Naive B cell (primary cell): ENCODE measurements around the gene ZIM2. TPM values are rescaled to one million over a fixed set of nuclear protein-coding genes. Genes with fewer than 3 reads are reported as not detected.

ENCODE experiments used
- ATAC-seq, 2 donors: fragments of 150-1000 bp; cut with Tn5 transposase; 2 replicates each; pipeline ENCODE4 v1.10.0; 2021; ENCODE audit warnings: low read depth in 2 of 2, mild to moderate bottlenecking in 2 of 2, moderate library complexity in 2 of 2
- DNase-seq: peaks from one replicate; pipeline ENCODE4 v3.0.0; 2022
- H3K27ac Mint-ChIP-seq, 6 donors: one replicate each; pipeline ENCODE4 v1.8.0; 2020 to 2022; ENCODE audit warnings: mild to moderate bottlenecking in 6 of 6, mixed read lengths in 6 of 6, moderate library complexity in 5 of 6, inconsistent platforms in 2 of 6
- H3K27me3 Mint-ChIP-seq, 3 donors: one replicate each; pipeline ENCODE4 v1.8.0; 2021 to 2022; ENCODE audit warnings: mixed read lengths in 3 of 3, mild to moderate bottlenecking in 1 of 3
- H3K36me3 Mint-ChIP-seq, 2 donors: one replicate each; pipeline ENCODE4 v1.8.0; 2020 to 2022; ENCODE audit warnings: mixed read lengths in 2 of 2, inconsistent platforms in 1 of 2, mild to moderate bottlenecking in 1 of 2
- H3K4me1 Mint-ChIP-seq, 3 donors: one replicate each; pipeline ENCODE4 v1.8.0; 2020 to 2022; ENCODE audit warnings: mixed read lengths in 3 of 3, inconsistent platforms in 1 of 3, mild to moderate bottlenecking in 1 of 3, moderate library complexity in 1 of 3
- H3K4me3 Mint-ChIP-seq, 8 donors: one replicate each; pipeline ENCODE4 v1.8.0; 2020 to 2022; ENCODE audit warnings: mild to moderate bottlenecking in 8 of 8, mixed read lengths in 8 of 8, moderate library complexity in 8 of 8, inconsistent platforms in 2 of 8
- H3K9me3 Mint-ChIP-seq, 7 donors: one replicate each; pipeline ENCODE4 v1.8.0; 2020 to 2022; ENCODE audit warnings: mixed read lengths in 7 of 7, mild to moderate bottlenecking in 5 of 7, inconsistent platforms in 2 of 7, moderate library complexity in 1 of 7
- polyA plus RNA-seq, 6 donors: library from polyadenylated mRNA; unstranded; fragments of 300-500 nt; fragmentation: Illumina TruSeq; gene quantifications; one replicate each; pipeline ENCODE4 v1.2.3, GENCODE V29; 2021; ENCODE audit warnings: low read depth in 6 of 6

The ZIM2 gene
- polyA plus RNA-seq, 6 donors from 2014 or later, result not detected

- Mint-ChIP-seq H3K4me1 (peaks cover 0 to 20% (median 9%) of the 10 kb centered on the region in 3 donors), H3K4me3 (peak overlapping the region in 4 of 8 donors; percentile 17 to 41 (median 32)), H3K27me3 (peaks cover 5 to 39% (median 28%) of the 10 kb centered on the region in 3 donors), H3K36me3 (peaks cover 0 to 30% of the 10 kb centered on the region in 2 donors), H3K9me3 (peaks cover 16 to 55% (median 37%) of the 10 kb centered on the region in 7 donors), H3K27ac (no peak overlapping the region)
- ATAC-seq (no peak), DNase-seq (no peak)
Observed at GRCh38 chr19:56837004-56837403, 3.5 kb downstream of the ZIM2 start.

GRCh38 chr19:56836059-56836458 lies 4.5 kb downstream of the ZIM2 start:
- Mint-ChIP-seq H3K4me1 (peaks cover 0 to 20% (median 9%) of the 10 kb centered on the region in 3 donors), H3K27me3 (peaks cover 4 to 38% (median 25%) of the 10 kb centered on the region in 3 donors), H3K4me3 (peak overlapping the region in 1 of 8 donors; percentile 11), H3K27ac (no peak overlapping the region), H3K9me3 (peaks cover 16 to 48% (median 33%) of the 10 kb centered on the region in 7 donors), H3K36me3 (peaks cover 0 to 28% of the 10 kb centered on the region in 2 donors)
- DNase-seq (no peak), ATAC-seq (no peak)

GRCh38 chr19:56835401-56835800 lies 5.1 kb downstream of the ZIM2 start:
- Mint-ChIP-seq H3K4me3 (no peak overlapping the region), H3K36me3 (peaks cover 0 to 22% of the 10 kb centered on the region in 2 donors), H3K27ac (peak overlapping the region in 2 of 6 donors; percentile 0 to 41), H3K9me3 (peaks cover 14 to 44% (median 30%) of the 10 kb centered on the region in 7 donors), H3K4me1 (peaks cover 0 to 18% (median 9%) of the 10 kb centered on the region in 3 donors), H3K27me3 (peaks cover 0 to 32% (median 20%) of the 10 kb centered on the region in 3 donors)
- ATAC-seq, result no peak
- no peak for DNase-seq

- peak overlapping the region in 2 of 6 donors; percentile 0 to 41 for H3K27ac Mint-ChIP-seq
- H3K36me3 Mint-ChIP-seq, result peaks cover 0 to 22% of the 10 kb centered on the region in 2 donors
- H3K9me3 Mint-ChIP-seq, result peaks cover 14 to 44% (median 30%) of the 10 kb centered on the region in 7 donors
Observed at GRCh38 chr19:56834564-56835375, 5.8 kb downstream of the ZIM2 start.

GRCh38 chr19:56832352-56832928 lies 8.1 kb downstream of the ZIM2 start:
- H3K4me3 Mint-ChIP-seq, result no peak overlapping the region
- peaks cover 0 to 17% of the 10 kb centered on the region in 2 donors for H3K36me3 Mint-ChIP-seq
- peaks cover 0 to 20% (median 16%) of the 10 kb centered on the region in 3 donors for H3K27me3 Mint-ChIP-seq
- peaks cover 0 to 4% (median 3%) of the 10 kb centered on the region in 3 donors for H3K4me1 Mint-ChIP-seq
- no peak overlapping the region for H3K27ac Mint-ChIP-seq
- H3K9me3 Mint-ChIP-seq, result peaks cover 10 to 29% (median 17%) of the 10 kb centered on the region in 7 donors
- DNase-seq (no peak), ATAC-seq (no peak)

More at GRCh38 chr19:56834564-56835375, 5.8 kb downstream of the ZIM2 start:
- ATAC-seq (no peak), DNase-seq (no peak)
- Mint-ChIP-seq H3K27me3 (peaks cover 0 to 32% (median 20%) of the 10 kb centered on the region in 3 donors), H3K4me3 (peak overlapping the region in 1 of 8 donors; percentile 34), H3K4me1 (peaks cover 0 to 18% (median 9%) of the 10 kb centered on the region in 3 donors)

GRCh38 chr19:56831255-56831654 lies 9.3 kb downstream of the ZIM2 start:
- Mint-ChIP-seq H3K4me3 (no peak overlapping the region), H3K4me1 (no peaks in the 10 kb centered on the region), H3K27ac (no peak overlapping the region), H3K27me3 (peaks cover 0 to 15% (median 14%) of the 10 kb centered on the region in 3 donors), H3K36me3 (peaks cover 0 to 13% of the 10 kb centered on the region in 2 donors), H3K9me3 (peaks cover 5 to 19% (median 9%) of the 10 kb centered on the region in 7 donors)
- no peak for DNase-seq
- ATAC-seq, result no peak

- Mint-ChIP-seq H3K4me3 (no peak overlapping the region), H3K27me3 (peaks cover 0 to 7% (median 5%) of the 10 kb centered on the region in 3 donors), H3K9me3 (peaks cover 0 to 9% (median 4%) of the 10 kb centered on the region in 7 donors), H3K27ac (peak overlapping the region in 1 of 6 donors; percentile 24), H3K4me1 (no peaks in the 10 kb centered on the region), H3K36me3 (no peaks in the 10 kb centered on the region)
- ATAC-seq (no peak), DNase-seq (no peak)
Observed at GRCh38 chr19:56829596-56829995, 10.9 kb downstream of the ZIM2 start.

GRCh38 chr19:56827708-56828107 lies 12.8 kb downstream of the ZIM2 start:
- ATAC-seq (no peak), DNase-seq (no peak)
- no peak overlapping the region for H3K4me3 Mint-ChIP-seq
- no peaks in the 10 kb centered on the region for H3K4me1 Mint-ChIP-seq
- H3K9me3 Mint-ChIP-seq, result peaks cover 0 to 9% (median 2%) of the 10 kb centered on the region in 7 donors
- no peak overlapping the region for H3K27ac Mint-ChIP-seq
- no peaks in the 10 kb centered on the region for H3K36me3 Mint-ChIP-seq
- peaks cover 0 to 7% (median 0%) of the 10 kb centered on the region in 3 donors for H3K27me3 Mint-ChIP-seq

GRCh38 chr19:56823956-56824355 lies 16.6 kb downstream of the ZIM2 start:
- no peaks in the 10 kb centered on the region for H3K36me3 Mint-ChIP-seq
- peaks cover 0 to 11% (median 5%) of the 10 kb centered on the region in 7 donors for H3K9me3 Mint-ChIP-seq
- no peak overlapping the region for H3K27ac Mint-ChIP-seq
- ATAC-seq (no peak), DNase-seq (no peak)
- no peaks in the 10 kb centered on the region for H3K4me1 Mint-ChIP-seq
- H3K4me3 Mint-ChIP-seq, result no peak overlapping the region
- H3K27me3 Mint-ChIP-seq, result peaks cover 0 to 7% (median 5%) of the 10 kb centered on the region in 3 donors

GRCh38 chr19:56823417-56823816 lies 17.1 kb downstream of the ZIM2 start:
- H3K36me3 Mint-ChIP-seq, result no peaks in the 10 kb centered on the region
- DNase-seq (no peak), ATAC-seq (no peak)
- H3K9me3 Mint-ChIP-seq, result peaks cover 0 to 13% (median 6%) of the 10 kb centered on the region in 7 donors
- H3K27ac Mint-ChIP-seq, result no peak overlapping the region
- H3K4me3 Mint-ChIP-seq, result no peak overlapping the region
- peaks cover 0 to 7% (median 5%) of the 10 kb centered on the region in 3 donors for H3K27me3 Mint-ChIP-seq
- H3K4me1 Mint-ChIP-seq, result no peaks in the 10 kb centered on the region

- ATAC-seq, result no peak
- H3K4me3 Mint-ChIP-seq, result no peak overlapping the region
- DNase-seq, result no peak
- no peak overlapping the region for H3K27ac Mint-ChIP-seq
- no peaks in the 10 kb centered on the region for H3K36me3 Mint-ChIP-seq
- peaks cover 0 to 12% (median 10%) of the 10 kb centered on the region in 7 donors for H3K9me3 Mint-ChIP-seq
- H3K4me1 Mint-ChIP-seq, result no peaks in the 10 kb centered on the region
- peaks cover 0 to 7% (median 5%) of the 10 kb centered on the region in 3 donors for H3K27me3 Mint-ChIP-seq
Observed at GRCh38 chr19:56822755-56823154, 17.8 kb downstream of the ZIM2 start.

GRCh38 chr19:56821675-56822074 lies 18.9 kb downstream of the ZIM2 start:
- ATAC-seq, result no peak
- Mint-ChIP-seq H3K36me3 (peaks cover 0 to 7% of the 10 kb centered on the region in 2 donors), H3K27ac (peak overlapping the region in 1 of 6 donors; percentile 31), H3K27me3 (peaks cover 0 to 7% (median 5%) of the 10 kb centered on the region in 3 donors), H3K4me3 (no peak overlapping the region), H3K9me3 (peaks cover 3 to 14% (median 12%) of the 10 kb centered on the region in 7 donors), H3K4me1 (no peaks in the 10 kb centered on the region)
- DNase-seq, result no peak

- H3K27ac Mint-ChIP-seq, result no peak overlapping the region
- peaks cover 0 to 7% (median 5%) of the 10 kb centered on the region in 3 donors for H3K27me3 Mint-ChIP-seq
- DNase-seq (no peak), ATAC-seq (no peak)
- no peaks in the 10 kb centered on the region for H3K4me1 Mint-ChIP-seq
- H3K4me3 Mint-ChIP-seq, result no peak overlapping the region
- H3K36me3 Mint-ChIP-seq, result peaks cover 0 to 8% of the 10 kb centered on the region in 2 donors
- H3K9me3 Mint-ChIP-seq, result peaks cover 8 to 15% (median 14%) of the 10 kb centered on the region in 7 donors
Observed at GRCh38 chr19:56821209-56821608, 19.3 kb downstream of the ZIM2 start.
